Measurements from ENCODE around the gene C3orf49.

The C3orf49 gene

GRCh38 chr3:63819151-63819398, at the start of gene C3orf49:
C3orf49 (plus strand) TSS chr3:63819299; CDS start chr3:63819472, 173 bp downstream.
- Histone ChIP-seq H3K4me1 (ENCODE audit: control insufficient read depth, insufficient read depth, low read length, unreplicated experiment) (no peaks in the 10 kb centered on the region), H2AFZ (ENCODE audit: low read length, unreplicated experiment) (no peak within 1 kb of the TSS), H3K4me3 (ENCODE audit: low read depth, low read length) (no peak within 1 kb of the TSS), H3K79me2 (ENCODE audit: control insufficient read depth, insufficient read depth, low read length, unreplicated experiment) (no peaks in the 10 kb centered on the region), H3K27ac (ENCODE audit: low read depth, low read length) (no peak within 1 kb of the TSS), H3K36me3 (ENCODE audit: insufficient read depth, low read length) (no peaks in the 10 kb centered on the region), H3K27me3 (ENCODE audit: insufficient read depth, low read length) (no peaks in the 10 kb centered on the region)

DNA sequence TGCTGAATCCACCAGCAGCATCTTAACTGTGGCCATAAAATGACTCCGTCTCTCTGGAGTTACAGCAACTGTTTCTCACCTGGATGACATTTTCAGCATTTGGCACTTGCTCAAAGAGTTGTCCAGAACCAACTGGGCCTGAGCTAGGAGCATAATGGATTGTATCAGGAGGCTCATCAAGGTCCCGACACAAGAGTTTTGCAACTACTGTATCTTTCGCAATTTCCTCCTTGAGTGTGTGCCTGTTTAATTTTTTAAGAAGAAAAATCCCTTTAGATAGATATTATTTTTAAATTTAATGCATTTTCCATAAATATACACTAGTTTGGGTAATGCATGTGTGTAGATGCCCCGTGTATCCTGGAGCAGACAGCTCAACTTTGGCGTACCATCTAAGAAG, 44.3 kb upstream of the C3orf49 start:
- H3K4me1 ChIP-seq (ENCODE audit: control insufficient read depth, insufficient read depth, low read length, unreplicated experiment): no peaks in the 10 kb centered on the region
- no peaks in the 10 kb centered on the region for H3K36me3 ChIP-seq (ENCODE audit: insufficient read depth, low read length)
- no peak overlapping the region for H3K4me3 ChIP-seq (ENCODE audit: low read depth, low read length)
- no peak overlapping the region for H3K27ac ChIP-seq (ENCODE audit: low read depth, low read length)
- no peaks in the 10 kb centered on the region for H3K79me2 ChIP-seq (ENCODE audit: control insufficient read depth, insufficient read depth, low read length, unreplicated experiment)
- H3K27me3 ChIP-seq (ENCODE audit: insufficient read depth, low read length): no peaks in the 10 kb centered on the region; the same call in 1 of the 2 replicates
- no peak overlapping the region for H2AFZ ChIP-seq (ENCODE audit: low read length, unreplicated experiment)

GRCh38 chr3:63779227-63779626, 39.9 kb upstream of the C3orf49 start:
- H3K27me3 ChIP-seq (ENCODE audit: insufficient read depth, low read length): peaks cover 5% of the 10 kb centered on the region; the same call in 1 of the 2 replicates
- no peak overlapping the region for H3K4me3 ChIP-seq (ENCODE audit: low read depth, low read length)
- H3K4me1 ChIP-seq (ENCODE audit: control insufficient read depth, insufficient read depth, low read length, unreplicated experiment): no peaks in the 10 kb centered on the region
- no peak overlapping the region for H3K27ac ChIP-seq (ENCODE audit: low read depth, low read length)
- H2AFZ ChIP-seq (ENCODE audit: low read length, unreplicated experiment): no peak overlapping the region
- H3K79me2 ChIP-seq (ENCODE audit: control insufficient read depth, insufficient read depth, low read length, unreplicated experiment): no peaks in the 10 kb centered on the region
- no peaks in the 10 kb centered on the region for H3K36me3 ChIP-seq (ENCODE audit: insufficient read depth, low read length)

DNA sequence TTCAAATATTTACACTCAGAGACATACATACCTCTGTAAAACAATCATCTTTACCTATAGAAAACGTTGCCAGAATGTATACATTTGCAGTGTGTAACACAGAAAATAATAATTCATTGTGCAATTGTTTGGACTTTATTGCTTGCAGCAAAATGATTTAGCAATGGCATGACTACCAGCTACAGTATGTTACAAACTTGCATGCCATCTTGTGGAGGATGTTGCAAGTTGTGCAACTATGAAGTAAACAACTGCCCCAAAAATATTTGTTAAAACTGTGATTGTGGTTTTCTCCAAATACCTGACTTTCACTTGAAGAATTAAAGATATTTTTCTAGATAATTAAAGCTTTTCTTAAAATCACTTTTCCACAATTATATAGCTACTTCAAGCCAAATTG, 27.1 kb upstream of the C3orf49 start:
- H3K27me3 ChIP-seq (ENCODE audit: insufficient read depth, low read length): peaks cover 15% of the 10 kb centered on the region; the same call in 1 of the 2 replicates
- H3K79me2 ChIP-seq (ENCODE audit: control insufficient read depth, insufficient read depth, low read length, unreplicated experiment): no peaks in the 10 kb centered on the region
- H3K4me1 ChIP-seq (ENCODE audit: control insufficient read depth, insufficient read depth, low read length, unreplicated experiment): peaks cover 3% of the 10 kb centered on the region
- no peaks in the 10 kb centered on the region for H3K36me3 ChIP-seq (ENCODE audit: insufficient read depth, low read length)
- H3K27ac ChIP-seq (ENCODE audit: low read depth, low read length): no peak overlapping the region
- H3K4me3 ChIP-seq (ENCODE audit: low read depth, low read length): no peak overlapping the region
- H2AFZ ChIP-seq (ENCODE audit: low read length, unreplicated experiment): no peak overlapping the region

DNA sequence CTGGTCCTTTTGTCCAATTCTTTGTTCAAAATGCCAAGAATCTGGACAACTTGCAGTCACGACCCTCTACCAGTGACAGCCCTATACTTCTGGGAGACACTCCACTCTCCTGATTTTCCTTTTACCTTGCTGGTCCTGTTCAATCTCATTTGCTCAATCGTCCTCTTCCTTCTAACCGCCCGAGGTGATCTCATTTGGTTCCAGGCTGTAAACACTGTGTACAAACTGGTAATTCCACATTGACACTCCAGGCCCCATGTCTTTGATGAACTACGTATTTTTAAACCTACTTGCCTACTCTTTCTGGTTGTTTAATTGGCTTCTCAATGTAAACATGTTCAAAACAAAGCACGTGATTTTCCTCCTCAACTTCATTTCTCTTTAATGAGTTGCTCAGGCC, 23.7 kb upstream of the C3orf49 start:
- Histone ChIP-seq H3K27ac (ENCODE audit: low read depth, low read length) (no peak overlapping the region), H2AFZ (ENCODE audit: low read length, unreplicated experiment) (no peak overlapping the region), H3K27me3 (ENCODE audit: insufficient read depth, low read length) (peaks cover 12% of the 10 kb centered on the region; the same call in 1 of the 2 replicates), H3K4me3 (ENCODE audit: low read depth, low read length) (no peak overlapping the region), H3K79me2 (ENCODE audit: control insufficient read depth, insufficient read depth, low read length, unreplicated experiment) (no peaks in the 10 kb centered on the region), H3K36me3 (ENCODE audit: insufficient read depth, low read length) (no peaks in the 10 kb centered on the region), H3K4me1 (ENCODE audit: control insufficient read depth, insufficient read depth, low read length, unreplicated experiment) (peaks cover 3% of the 10 kb centered on the region)

DNA sequence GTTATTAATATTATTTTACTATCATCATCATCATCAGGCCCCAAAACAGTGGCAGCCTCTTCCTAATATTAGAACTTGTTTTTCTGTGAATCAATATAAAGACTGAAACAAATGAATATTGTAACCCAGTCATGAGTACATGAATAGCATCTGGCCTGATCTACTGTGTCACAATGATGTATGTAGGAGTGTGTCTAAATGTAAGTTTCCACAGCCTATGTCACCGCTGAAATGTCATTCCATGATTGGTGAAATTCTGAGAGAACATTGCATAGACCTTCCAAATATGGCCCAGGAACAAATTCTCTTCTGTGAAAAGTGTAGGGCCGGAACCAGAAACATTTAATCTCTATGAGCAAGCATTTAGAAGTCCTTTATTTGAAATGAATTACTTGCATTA, 20.6 kb upstream of the C3orf49 start:
- Histone ChIP-seq H3K27ac (ENCODE audit: low read depth, low read length) (no peak overlapping the region), H3K4me3 (ENCODE audit: low read depth, low read length) (no peak overlapping the region), H3K36me3 (ENCODE audit: insufficient read depth, low read length) (no peaks in the 10 kb centered on the region), H3K27me3 (ENCODE audit: insufficient read depth, low read length) (peaks cover 9% of the 10 kb centered on the region; the same call in 1 of the 2 replicates), H3K4me1 (ENCODE audit: control insufficient read depth, insufficient read depth, low read length, unreplicated experiment) (no peaks in the 10 kb centered on the region), H2AFZ (ENCODE audit: low read length, unreplicated experiment) (no peak overlapping the region), H3K79me2 (ENCODE audit: control insufficient read depth, insufficient read depth, low read length, unreplicated experiment) (no peaks in the 10 kb centered on the region)

DNA sequence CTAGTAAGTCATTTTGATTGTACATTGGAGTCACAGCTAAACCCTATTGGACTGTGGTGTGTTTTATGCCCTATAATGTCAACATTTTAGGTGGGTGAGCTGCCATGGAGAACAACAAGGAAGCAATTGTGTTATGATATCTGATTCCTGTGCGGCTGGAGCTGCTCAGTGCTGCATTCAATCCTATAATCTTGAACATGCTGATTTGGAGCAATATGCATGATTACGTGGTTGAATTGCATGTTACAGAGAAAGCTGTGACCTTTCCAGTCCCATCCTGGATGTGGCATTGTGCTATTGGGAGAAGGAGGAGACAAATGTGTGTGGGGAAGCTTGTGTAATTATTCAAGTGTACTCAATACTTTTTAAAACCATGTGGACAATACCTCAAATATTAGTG, 20.1 kb upstream of the C3orf49 start:
- H3K79me2 ChIP-seq (ENCODE audit: control insufficient read depth, insufficient read depth, low read length, unreplicated experiment): no peaks in the 10 kb centered on the region
- peaks cover 8% of the 10 kb centered on the region; the same call in 1 of the 2 replicates for H3K27me3 ChIP-seq (ENCODE audit: insufficient read depth, low read length)
- H2AFZ ChIP-seq (ENCODE audit: low read length, unreplicated experiment): no peak overlapping the region
- H3K4me3 ChIP-seq (ENCODE audit: low read depth, low read length): no peak overlapping the region
- H3K4me1 ChIP-seq (ENCODE audit: control insufficient read depth, insufficient read depth, low read length, unreplicated experiment): no peaks in the 10 kb centered on the region
- H3K36me3 ChIP-seq (ENCODE audit: insufficient read depth, low read length): no peaks in the 10 kb centered on the region
- no peak overlapping the region for H3K27ac ChIP-seq (ENCODE audit: low read depth, low read length)

DNA sequence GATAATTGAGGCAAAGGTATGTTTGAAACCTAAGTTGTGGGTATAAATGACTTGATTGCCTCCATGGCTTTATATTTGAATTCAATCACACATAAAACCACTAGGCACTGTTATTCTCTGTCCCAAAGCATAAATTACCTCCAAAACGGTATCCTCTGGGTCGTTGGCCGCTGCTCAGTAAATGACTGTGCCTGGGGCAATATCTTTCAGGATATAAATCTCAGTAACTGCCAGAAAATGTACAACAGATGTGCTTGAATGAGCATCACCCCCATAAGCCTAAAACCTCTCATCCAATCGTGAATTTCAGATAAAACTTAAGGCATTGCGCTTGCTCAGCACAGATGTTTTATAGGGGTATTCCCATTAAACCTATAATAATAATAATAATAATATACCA, 19.0 kb upstream of the C3orf49 start:
- Histone ChIP-seq H3K4me1 (ENCODE audit: control insufficient read depth, insufficient read depth, low read length, unreplicated experiment) (no peaks in the 10 kb centered on the region), H3K36me3 (ENCODE audit: insufficient read depth, low read length) (no peaks in the 10 kb centered on the region), H2AFZ (ENCODE audit: low read length, unreplicated experiment) (no peak overlapping the region), H3K27ac (ENCODE audit: low read depth, low read length) (no peak overlapping the region), H3K27me3 (ENCODE audit: insufficient read depth, low read length) (peaks cover 4% of the 10 kb centered on the region; the same call in 1 of the 2 replicates), H3K4me3 (ENCODE audit: low read depth, low read length) (no peak overlapping the region), H3K79me2 (ENCODE audit: control insufficient read depth, insufficient read depth, low read length, unreplicated experiment) (no peaks in the 10 kb centered on the region)

- Histone ChIP-seq H3K36me3 (ENCODE audit: insufficient read depth, low read length) (no peaks in the 10 kb centered on the region), H2AFZ (ENCODE audit: low read length, unreplicated experiment) (no peak overlapping the region), H3K4me1 (ENCODE audit: control insufficient read depth, insufficient read depth, low read length, unreplicated experiment) (no peaks in the 10 kb centered on the region), H3K79me2 (ENCODE audit: control insufficient read depth, insufficient read depth, low read length, unreplicated experiment) (no peaks in the 10 kb centered on the region), H3K4me3 (ENCODE audit: low read depth, low read length) (no peak overlapping the region), H3K27ac (ENCODE audit: low read depth, low read length) (no peak overlapping the region), H3K27me3 (ENCODE audit: insufficient read depth, low read length) (no peaks in the 10 kb centered on the region)
Measured at GRCh38 chr3:63803911-63804310, 15.2 kb upstream of the C3orf49 start.

DNA sequence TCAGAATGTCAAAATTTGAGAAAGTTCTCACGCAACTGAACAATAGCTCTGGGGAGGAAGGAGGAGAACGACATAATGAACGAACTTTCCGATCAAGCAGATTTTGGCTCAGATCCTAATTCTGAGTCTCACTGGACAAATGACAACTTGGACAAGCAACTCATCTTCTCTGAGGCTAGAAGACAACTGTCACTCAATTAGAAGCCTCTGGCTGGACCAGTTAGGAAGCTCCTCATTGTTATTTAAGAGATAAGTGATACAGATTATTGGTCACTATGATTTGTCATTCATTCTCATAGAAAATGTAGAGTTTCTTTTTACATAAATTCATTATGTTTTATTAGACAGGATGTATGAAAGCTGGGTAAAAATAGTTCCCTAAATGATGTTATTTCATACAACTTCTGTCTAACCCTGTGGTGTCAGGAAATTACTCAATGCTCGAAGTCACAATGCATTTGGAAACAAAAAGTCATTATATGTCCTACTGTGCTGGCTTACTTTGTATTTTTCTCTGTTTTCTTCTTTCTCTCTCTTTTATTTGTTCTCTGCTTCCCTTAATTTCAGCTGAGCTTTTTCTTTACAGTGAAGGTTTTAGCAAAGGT, 11.0 kb upstream of the C3orf49 start:
- H3K36me3 ChIP-seq (ENCODE audit: insufficient read depth, low read length): no peaks in the 10 kb centered on the region
- no peak overlapping the region for H3K27ac ChIP-seq (ENCODE audit: low read depth, low read length)
- no peak overlapping the region for H2AFZ ChIP-seq (ENCODE audit: low read length, unreplicated experiment)
- H3K79me2 ChIP-seq (ENCODE audit: control insufficient read depth, insufficient read depth, low read length, unreplicated experiment): no peaks in the 10 kb centered on the region
- H3K27me3 ChIP-seq (ENCODE audit: insufficient read depth, low read length): no peaks in the 10 kb centered on the region
- no peak overlapping the region for H3K4me3 ChIP-seq (ENCODE audit: low read depth, low read length)
- H3K4me1 ChIP-seq (ENCODE audit: control insufficient read depth, insufficient read depth, low read length, unreplicated experiment): no peaks in the 10 kb centered on the region

DNA sequence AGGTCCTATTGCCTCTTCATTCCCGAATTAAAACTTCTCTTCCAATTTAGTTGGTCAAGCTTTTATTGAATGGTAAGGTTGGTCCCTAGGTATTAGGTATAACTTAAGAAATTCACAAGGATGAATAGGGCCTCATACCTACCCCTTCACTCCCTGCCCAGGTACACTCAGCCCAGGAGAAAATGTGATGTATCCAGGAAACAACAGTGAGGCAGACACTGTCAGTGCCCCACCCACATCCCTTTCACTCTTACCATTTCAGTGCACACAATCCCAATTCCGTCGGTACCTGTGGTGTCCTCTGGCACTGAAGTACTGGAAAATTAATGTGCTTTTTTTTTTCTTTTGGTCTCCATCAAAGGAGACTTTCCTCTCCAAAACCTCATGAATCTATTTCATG, 10.5 kb upstream of the C3orf49 start:
- Histone ChIP-seq H3K79me2 (ENCODE audit: control insufficient read depth, insufficient read depth, low read length, unreplicated experiment) (no peaks in the 10 kb centered on the region), H3K36me3 (ENCODE audit: insufficient read depth, low read length) (no peaks in the 10 kb centered on the region), H3K27ac (ENCODE audit: low read depth, low read length) (no peak overlapping the region), H3K27me3 (ENCODE audit: insufficient read depth, low read length) (no peaks in the 10 kb centered on the region), H3K4me3 (ENCODE audit: low read depth, low read length) (no peak overlapping the region), H2AFZ (ENCODE audit: low read length, unreplicated experiment) (no peak overlapping the region), H3K4me1 (ENCODE audit: control insufficient read depth, insufficient read depth, low read length, unreplicated experiment) (no peaks in the 10 kb centered on the region)
